Nephron progenitor cell (in vitro differentiated cells): ENCODE data around the gene SLX4.

ENCODE experiments used
- DNase-seq: peaks from one replicate; pipeline ENCODE4 v3.0.0; 2021
- H3K27ac Mint-ChIP-seq: 2 replicates; pipeline ENCODE4 v1.8.0; 2021; ENCODE audit warnings: mild to moderate bottlenecking, moderate library complexity, mixed read lengths
- H3K27me3 Mint-ChIP-seq: 2 replicates; pipeline ENCODE4 v1.8.0; 2021; ENCODE audit warnings: mild to moderate bottlenecking, low read depth, mixed read lengths; ENCODE audit not compliant: poor library complexity
- H3K36me3 Mint-ChIP-seq: 2 replicates; pipeline ENCODE4 v1.8.0; 2021; ENCODE audit warnings: low read depth, mixed read lengths
- H3K4me1 Mint-ChIP-seq: 2 replicates; pipeline ENCODE4 v1.8.0; 2021; ENCODE audit warnings: mixed read lengths
- H3K4me3 Mint-ChIP-seq: 2 replicates; pipeline ENCODE4 v1.8.0; 2021; ENCODE audit warnings: mild to moderate bottlenecking, moderate library complexity, mixed read lengths
- H3K9me3 Mint-ChIP-seq: 2 replicates; pipeline ENCODE4 v1.8.0; 2021; ENCODE audit warnings: mild to moderate bottlenecking, moderate library complexity, mixed read lengths
- TF ChIP-seq, protein P1 (sequence below): fragments of 200-600 bp; sonication (generic); IDR thresholded peaks from 2 replicates; pipeline ENCODE4 v1.5.0; 2021; ENCODE audit warnings: antibody characterized with exemption

The SLX4 gene

GRCh38 chr16:3546986-3547682 is 64.3 kb downstream of the SLX4 start:
- peaks cover 10% of the 10 kb centered on the region for H3K36me3 Mint-ChIP-seq
- no peaks in the 10 kb centered on the region for H3K27me3 Mint-ChIP-seq
- H3K27ac Mint-ChIP-seq, result no peak overlapping the region
- H3K4me1 Mint-ChIP-seq, result peaks cover 29% of the 10 kb centered on the region
- H3K9me3 Mint-ChIP-seq, result peaks cover 10% of the 10 kb centered on the region
- TF ChIP-seq, protein P1, sequence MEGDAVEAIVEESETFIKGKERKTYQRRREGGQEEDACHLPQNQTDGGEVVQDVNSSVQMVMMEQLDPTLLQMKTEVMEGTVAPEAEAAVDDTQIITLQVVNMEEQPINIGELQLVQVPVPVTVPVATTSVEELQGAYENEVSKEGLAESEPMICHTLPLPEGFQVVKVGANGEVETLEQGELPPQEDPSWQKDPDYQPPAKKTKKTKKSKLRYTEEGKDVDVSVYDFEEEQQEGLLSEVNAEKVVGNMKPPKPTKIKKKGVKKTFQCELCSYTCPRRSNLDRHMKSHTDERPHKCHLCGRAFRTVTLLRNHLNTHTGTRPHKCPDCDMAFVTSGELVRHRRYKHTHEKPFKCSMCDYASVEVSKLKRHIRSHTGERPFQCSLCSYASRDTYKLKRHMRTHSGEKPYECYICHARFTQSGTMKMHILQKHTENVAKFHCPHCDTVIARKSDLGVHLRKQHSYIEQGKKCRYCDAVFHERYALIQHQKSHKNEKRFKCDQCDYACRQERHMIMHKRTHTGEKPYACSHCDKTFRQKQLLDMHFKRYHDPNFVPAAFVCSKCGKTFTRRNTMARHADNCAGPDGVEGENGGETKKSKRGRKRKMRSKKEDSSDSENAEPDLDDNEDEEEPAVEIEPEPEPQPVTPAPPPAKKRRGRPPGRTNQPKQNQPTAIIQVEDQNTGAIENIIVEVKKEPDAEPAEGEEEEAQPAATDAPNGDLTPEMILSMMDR, result no peak
- H3K4me3 Mint-ChIP-seq, result no peak overlapping the region
- no peak for DNase-seq

DNA sequence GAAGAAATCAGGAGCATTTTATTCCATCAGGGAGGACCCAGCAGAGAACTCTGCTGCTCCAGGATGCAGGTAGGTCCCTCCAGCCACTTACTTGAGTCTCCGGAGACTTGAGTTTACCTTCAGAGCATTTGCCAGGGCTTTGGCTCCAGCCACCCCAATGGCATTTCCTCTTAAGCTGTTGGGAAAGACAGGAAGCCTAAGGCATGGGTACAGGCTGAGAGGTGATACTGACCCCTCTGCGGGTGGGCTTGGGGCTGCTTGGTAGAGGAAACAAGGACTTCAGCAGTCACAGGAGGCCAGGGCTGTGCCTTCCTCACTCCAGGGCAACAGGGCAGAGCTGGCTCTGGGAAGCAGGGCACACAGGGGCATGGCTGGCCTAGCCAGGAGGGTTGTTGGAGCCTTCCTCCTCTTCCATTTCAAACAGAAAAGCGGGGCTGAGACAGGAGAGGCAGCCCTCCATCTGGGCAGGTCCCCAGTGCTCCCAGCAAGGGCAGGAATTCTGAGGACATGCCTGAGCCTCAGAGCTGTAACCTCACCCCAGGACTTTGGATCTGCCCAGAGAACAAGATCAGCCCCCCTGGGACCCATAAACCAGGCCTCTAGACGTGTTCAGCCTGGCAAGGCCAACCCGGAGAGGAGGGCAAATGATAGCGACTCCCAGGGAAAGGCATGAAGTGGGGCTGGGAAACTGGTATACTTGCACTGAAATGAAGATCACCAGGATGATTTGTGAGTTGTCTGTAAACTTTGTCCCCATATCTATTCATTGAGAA is 68.6 kb downstream of the SLX4 start:
- no peak overlapping the region for H3K4me3 Mint-ChIP-seq
- H3K27ac Mint-ChIP-seq, result peak overlapping the region; percentile 68
- TF ChIP-seq, protein P1, result no peak
- H3K9me3 Mint-ChIP-seq, result no peaks in the 10 kb centered on the region
- DNase-seq, result peak; percentile 45
- H3K4me1 Mint-ChIP-seq, result peaks cover 35% of the 10 kb centered on the region
- no peaks in the 10 kb centered on the region for H3K27me3 Mint-ChIP-seq
- peaks cover 20% of the 10 kb centered on the region for H3K36me3 Mint-ChIP-seq

DNA sequence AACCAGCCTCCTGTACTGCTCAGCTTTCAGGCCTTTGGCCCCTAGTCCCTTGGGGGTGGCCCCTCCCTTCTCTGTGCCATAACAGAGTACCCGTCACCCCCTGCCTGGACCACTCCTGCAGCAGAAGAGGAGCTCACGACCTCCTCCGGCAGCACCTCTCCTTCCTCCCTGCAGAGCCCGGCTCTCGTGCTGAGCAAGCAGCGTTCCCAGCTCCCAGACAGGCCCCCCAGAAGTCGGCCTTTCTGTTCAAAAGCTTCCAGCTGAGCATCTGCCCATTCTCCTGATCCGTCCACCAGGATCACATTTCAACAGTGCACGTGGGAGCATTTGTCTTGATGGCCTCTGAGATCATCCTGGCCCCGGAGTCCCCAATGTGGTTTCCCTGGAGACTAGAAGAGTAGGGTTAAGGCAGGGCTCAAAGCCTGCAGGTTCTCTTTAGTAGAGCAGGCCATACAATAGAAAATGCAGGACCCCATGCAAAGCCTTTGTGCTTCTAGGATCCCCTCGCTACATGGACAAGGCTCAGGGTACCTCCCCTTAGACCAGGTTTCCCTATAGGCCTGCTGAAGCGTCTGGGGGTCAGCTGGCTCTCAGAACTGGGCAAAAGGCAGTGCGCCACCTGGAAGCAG is 69.8 kb downstream of the SLX4 start:
- no peak for DNase-seq
- Mint-ChIP-seq H3K4me3 (no peak overlapping the region), H3K36me3 (peaks cover 26% of the 10 kb centered on the region), H3K27ac (no peak overlapping the region), H3K9me3 (no peaks in the 10 kb centered on the region), H3K4me1 (peaks cover 35% of the 10 kb centered on the region), H3K27me3 (no peaks in the 10 kb centered on the region)
- TF ChIP-seq, protein P1, result no peak

- peaks cover 24% of the 10 kb centered on the region for H3K4me1 Mint-ChIP-seq
- H3K27me3 Mint-ChIP-seq, result no peaks in the 10 kb centered on the region
- H3K9me3 Mint-ChIP-seq, result no peaks in the 10 kb centered on the region
- H3K36me3 Mint-ChIP-seq, result peaks cover 57% of the 10 kb centered on the region
- no peak for DNase-seq
- no peak overlapping the region for H3K27ac Mint-ChIP-seq
- TF ChIP-seq, protein P1, result no peak
- no peak overlapping the region for H3K4me3 Mint-ChIP-seq
Measured at GRCh38 chr16:3538222-3538621, 73.2 kb downstream of the SLX4 start.

GRCh38 chr16:3536851-3537250 is 74.6 kb downstream of the SLX4 start:
- TF ChIP-seq, protein P1, result no peak
- Mint-ChIP-seq H3K27me3 (no peaks in the 10 kb centered on the region), H3K4me3 (no peak overlapping the region), H3K27ac (no peak overlapping the region), H3K4me1 (peaks cover 10% of the 10 kb centered on the region), H3K36me3 (peaks cover 70% of the 10 kb centered on the region), H3K9me3 (no peaks in the 10 kb centered on the region)
- no peak for DNase-seq
